Nephron progenitor cell (in vitro differentiated cells): ENCODE results near the gene OR3A3.
"Not testable (repeated sequence)": the region's sequence is repeated elsewhere in the genome, so short reads cannot be mapped to it uniquely, and the experiment has no call there.

ENCODE experiments used
- DNase-seq: peaks from one replicate; pipeline ENCODE4 v3.0.0; 2021
- H3K27ac Mint-ChIP-seq: 2 replicates; pipeline ENCODE4 v1.8.0; 2021; ENCODE audit warnings: mild to moderate bottlenecking, moderate library complexity, mixed read lengths
- H3K27me3 Mint-ChIP-seq: 2 replicates; pipeline ENCODE4 v1.8.0; 2021; ENCODE audit warnings: mild to moderate bottlenecking, low read depth, mixed read lengths; ENCODE audit not compliant: poor library complexity
- H3K36me3 Mint-ChIP-seq: 2 replicates; pipeline ENCODE4 v1.8.0; 2021; ENCODE audit warnings: low read depth, mixed read lengths
- H3K4me1 Mint-ChIP-seq: 2 replicates; pipeline ENCODE4 v1.8.0; 2021; ENCODE audit warnings: mixed read lengths
- H3K4me3 Mint-ChIP-seq: 2 replicates; pipeline ENCODE4 v1.8.0; 2021; ENCODE audit warnings: mild to moderate bottlenecking, moderate library complexity, mixed read lengths
- H3K9me3 Mint-ChIP-seq: 2 replicates; pipeline ENCODE4 v1.8.0; 2021; ENCODE audit warnings: mild to moderate bottlenecking, moderate library complexity, mixed read lengths
- TF ChIP-seq, protein P1 (sequence below): fragments of 200-600 bp; sonication (generic); IDR thresholded peaks from 2 replicates; pipeline ENCODE4 v1.5.0; 2021; ENCODE audit warnings: antibody characterized with exemption

The OR3A3 gene

DNA sequence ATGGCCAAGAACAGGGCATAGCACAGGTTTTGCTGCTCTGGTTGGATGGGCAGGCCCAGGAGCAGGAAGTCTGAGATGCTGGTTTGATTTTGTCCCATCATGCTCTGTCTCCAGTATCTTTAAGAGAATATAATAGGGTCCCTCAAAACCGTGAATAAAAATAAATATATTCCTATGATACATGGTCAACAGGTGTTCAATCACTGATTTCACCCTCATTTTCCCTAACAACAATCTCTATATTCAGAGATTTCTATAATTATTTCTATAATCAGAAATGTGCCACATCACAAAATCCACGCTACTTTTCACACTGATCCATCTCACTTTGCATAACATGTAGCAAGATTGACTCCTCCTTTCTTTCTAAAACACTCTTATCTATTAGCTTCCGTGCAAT, 22.6 kb downstream of the OR3A3 start, which contains the start of gene OR1E2:
OR1E2 (minus strand) TSS at position 101 of the 400 bp plus-strand sequence; CDS start at position 101, 0 bp downstream.
- Mint-ChIP-seq H3K4me3 (no peak within 1 kb of the TSS), H3K27ac (no peak within 1 kb of the TSS), H3K9me3 (peaks cover 26% of the 10 kb centered on the region), H3K4me1 (no peaks in the 10 kb centered on the region), H3K36me3 (no peaks in the 10 kb centered on the region), H3K27me3 (peaks cover 10% of the 10 kb centered on the region)
- TF ChIP-seq, protein P1, sequence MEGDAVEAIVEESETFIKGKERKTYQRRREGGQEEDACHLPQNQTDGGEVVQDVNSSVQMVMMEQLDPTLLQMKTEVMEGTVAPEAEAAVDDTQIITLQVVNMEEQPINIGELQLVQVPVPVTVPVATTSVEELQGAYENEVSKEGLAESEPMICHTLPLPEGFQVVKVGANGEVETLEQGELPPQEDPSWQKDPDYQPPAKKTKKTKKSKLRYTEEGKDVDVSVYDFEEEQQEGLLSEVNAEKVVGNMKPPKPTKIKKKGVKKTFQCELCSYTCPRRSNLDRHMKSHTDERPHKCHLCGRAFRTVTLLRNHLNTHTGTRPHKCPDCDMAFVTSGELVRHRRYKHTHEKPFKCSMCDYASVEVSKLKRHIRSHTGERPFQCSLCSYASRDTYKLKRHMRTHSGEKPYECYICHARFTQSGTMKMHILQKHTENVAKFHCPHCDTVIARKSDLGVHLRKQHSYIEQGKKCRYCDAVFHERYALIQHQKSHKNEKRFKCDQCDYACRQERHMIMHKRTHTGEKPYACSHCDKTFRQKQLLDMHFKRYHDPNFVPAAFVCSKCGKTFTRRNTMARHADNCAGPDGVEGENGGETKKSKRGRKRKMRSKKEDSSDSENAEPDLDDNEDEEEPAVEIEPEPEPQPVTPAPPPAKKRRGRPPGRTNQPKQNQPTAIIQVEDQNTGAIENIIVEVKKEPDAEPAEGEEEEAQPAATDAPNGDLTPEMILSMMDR: no peak
- no peak for DNase-seq

DNA sequence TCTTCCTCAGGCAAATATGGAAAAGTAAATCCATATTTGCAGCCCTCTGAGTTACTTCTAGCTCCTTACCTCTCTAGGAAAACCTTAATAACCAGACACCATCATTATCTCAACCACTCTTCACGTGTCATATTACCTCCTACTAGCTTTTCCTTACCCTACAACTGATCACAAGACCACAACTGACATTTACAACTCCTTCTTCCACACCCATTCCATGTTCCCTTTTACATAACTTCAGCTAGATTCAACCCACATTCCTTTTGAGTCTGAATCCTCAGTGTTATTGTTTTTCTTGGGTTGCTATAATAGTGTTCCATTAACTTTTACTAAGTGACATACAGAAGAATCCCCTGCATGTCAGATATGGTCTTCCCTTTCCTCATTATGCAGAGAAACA, 27.2 kb downstream of the OR3A3 start:
- no peaks in the 10 kb centered on the region for H3K36me3 Mint-ChIP-seq

DNA sequence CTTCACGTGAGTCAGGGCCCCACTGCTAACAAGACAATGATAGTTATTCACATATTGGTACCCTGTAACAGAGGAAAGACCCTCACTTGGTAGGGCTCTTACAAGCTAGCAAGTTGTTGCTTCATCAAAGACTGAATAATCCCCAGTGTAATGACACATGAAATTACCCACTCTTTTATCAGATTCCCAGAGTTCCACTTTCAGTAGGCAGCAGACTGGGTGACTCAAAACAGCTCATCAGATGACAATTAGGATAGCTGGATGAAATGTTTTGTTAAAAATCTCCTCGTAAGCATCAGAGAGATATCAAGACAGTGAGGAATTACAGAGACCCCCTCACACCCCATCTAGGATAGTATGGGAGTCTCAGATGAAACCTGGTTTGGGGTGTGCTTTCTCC, 29.3 kb downstream of the OR3A3 start:
- H3K36me3 Mint-ChIP-seq: no peaks in the 10 kb centered on the region
- no peaks in the 10 kb centered on the region for H3K4me1 Mint-ChIP-seq
- no peak overlapping the region for H3K4me3 Mint-ChIP-seq
- H3K9me3 Mint-ChIP-seq: peaks cover 3% of the 10 kb centered on the region
- no peak for DNase-seq
- no peak overlapping the region for H3K27ac Mint-ChIP-seq
- peaks cover 19% of the 10 kb centered on the region for H3K27me3 Mint-ChIP-seq
- TF ChIP-seq, protein P1: no peak

More for the DNA sequence above, 27.2 kb downstream of the OR3A3 start:
- Mint-ChIP-seq H3K27me3 (peaks cover 21% of the 10 kb centered on the region), H3K9me3 (peaks cover 3% of the 10 kb centered on the region), H3K4me3 (no peak overlapping the region), H3K4me1 (no peaks in the 10 kb centered on the region), H3K27ac (no peak overlapping the region)
- TF ChIP-seq, protein P1: no peak
- DNase-seq: no peak

GRCh38 chr17:3447625-3448024, 36.5 kb downstream of the OR3A3 start:
- Mint-ChIP-seq H3K36me3 (no peaks in the 10 kb centered on the region), H3K4me1 (no peaks in the 10 kb centered on the region), H3K9me3 (no peaks in the 10 kb centered on the region), H3K27ac (no peak overlapping the region), H3K27me3 (peaks cover 9% of the 10 kb centered on the region), H3K4me3 (no peak overlapping the region)
- DNase-seq: no peak
- TF ChIP-seq, protein P1: no peak

DNA sequence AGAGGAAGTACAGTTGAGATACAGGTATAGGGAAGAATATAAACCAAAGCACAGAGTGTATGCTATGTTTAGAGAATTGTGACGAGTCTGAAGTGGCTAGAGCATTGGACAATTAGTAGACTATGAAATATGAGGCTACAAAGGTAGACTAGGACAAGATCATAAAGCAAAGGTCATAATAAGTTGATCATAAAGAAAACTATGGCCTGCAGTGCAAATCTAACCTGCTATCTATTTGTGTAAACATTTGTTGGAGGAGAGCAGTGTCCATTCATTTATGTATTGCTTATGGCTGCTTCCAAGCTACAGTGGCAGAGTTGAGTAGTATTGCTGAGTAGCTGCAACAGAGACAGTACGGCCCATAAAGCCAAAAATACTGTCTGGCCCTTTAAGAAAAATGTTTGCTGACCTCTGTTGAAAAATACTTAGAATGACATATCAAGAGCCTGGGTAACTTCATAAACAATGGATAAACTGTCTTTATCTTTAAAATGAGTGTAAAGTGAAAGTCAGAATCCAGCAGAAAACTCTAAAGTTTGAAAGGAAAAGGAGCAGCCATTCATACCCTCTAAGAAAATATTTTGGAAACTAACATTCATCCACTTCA, 37.0 kb downstream of the OR3A3 start:
- Mint-ChIP-seq H3K36me3 (no peaks in the 10 kb centered on the region), H3K4me1 (no peaks in the 10 kb centered on the region), H3K27me3 (peaks cover 7% of the 10 kb centered on the region), H3K27ac (no peak overlapping the region), H3K4me3 (no peak overlapping the region), H3K9me3 (no peaks in the 10 kb centered on the region)
- TF ChIP-seq, protein P1: no peak
- DNase-seq: no peak

DNA sequence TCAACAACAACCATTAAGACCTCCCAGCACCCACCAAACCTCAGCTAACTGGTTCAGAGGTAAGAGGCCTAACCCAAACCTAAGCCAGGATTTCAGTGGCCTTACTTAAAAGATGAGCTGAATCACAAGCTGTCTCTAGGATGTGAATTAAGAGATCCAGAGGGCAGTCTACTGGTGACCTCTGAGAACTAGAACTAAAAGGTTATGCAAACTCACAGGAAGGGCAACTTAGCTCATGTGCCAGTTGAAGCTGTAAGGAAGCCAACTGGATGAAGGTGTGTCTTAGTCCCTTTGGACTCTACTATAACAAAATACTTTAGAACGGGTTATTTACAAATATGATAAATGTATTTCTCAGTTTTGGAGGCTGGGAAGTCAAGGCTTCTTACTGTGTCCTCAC, 55.2 kb downstream of the OR3A3 start:
- H3K27me3 Mint-ChIP-seq, H3K27ac Mint-ChIP-seq, H3K4me1 Mint-ChIP-seq, DNase-seq, H3K4me3 Mint-ChIP-seq, H3K9me3 Mint-ChIP-seq, H3K36me3 Mint-ChIP-seq: not testable (repeated sequence)
